ENCODE measurements around the gene GAGE12E.
"Not testable (repeated sequence)": the region's sequence is repeated elsewhere in the genome, so short reads cannot be mapped to it uniquely, and the experiment has no call there.

The GAGE12E gene, protein sequence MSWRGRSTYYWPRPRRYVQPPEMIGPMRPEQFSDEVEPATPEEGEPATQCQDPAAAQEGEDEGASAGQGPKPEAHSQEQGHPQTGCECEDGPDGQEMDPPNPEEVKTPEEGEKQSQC

GRCh38 chrX:49550989-49551388 is at the start of gene GAGE12E:
Gene GAGE12E (plus strand): TSS chrX:49551289. CDS start chrX:49552444, 1,155 bp downstream.
- not testable (repeated sequence) for DNase-seq (ENCODE audit: low spot score)

DNA sequence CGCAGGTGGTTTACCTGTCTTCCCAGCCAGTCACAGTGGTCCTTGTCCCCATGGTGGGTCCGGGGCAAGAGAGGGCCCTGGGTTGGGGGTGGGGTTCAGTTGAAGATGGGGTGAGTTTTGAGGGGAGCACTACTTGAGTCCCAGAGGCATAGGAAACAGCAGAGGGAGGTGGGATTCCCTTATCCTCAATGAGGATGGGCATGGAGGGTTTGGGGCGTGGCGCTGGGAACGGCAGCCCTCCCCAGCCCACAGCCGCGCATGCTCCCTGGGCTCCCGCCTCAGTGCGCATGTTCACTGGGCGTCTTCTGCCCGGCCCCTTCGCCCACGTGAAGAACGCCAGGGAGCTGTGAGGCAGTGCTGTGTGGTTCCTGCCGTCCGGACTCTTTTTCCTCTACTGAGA is 19.2 kb upstream of the GAGE12E start, which contains the start of gene GAGE12C:
TSS of gene GAGE12C (plus strand) at position 301 of the 400 bp plus-strand sequence. CDS start 1,155 bp downstream, outside the sequence.
- not testable (repeated sequence) for DNase-seq (ENCODE audit: low spot score)

DNA sequence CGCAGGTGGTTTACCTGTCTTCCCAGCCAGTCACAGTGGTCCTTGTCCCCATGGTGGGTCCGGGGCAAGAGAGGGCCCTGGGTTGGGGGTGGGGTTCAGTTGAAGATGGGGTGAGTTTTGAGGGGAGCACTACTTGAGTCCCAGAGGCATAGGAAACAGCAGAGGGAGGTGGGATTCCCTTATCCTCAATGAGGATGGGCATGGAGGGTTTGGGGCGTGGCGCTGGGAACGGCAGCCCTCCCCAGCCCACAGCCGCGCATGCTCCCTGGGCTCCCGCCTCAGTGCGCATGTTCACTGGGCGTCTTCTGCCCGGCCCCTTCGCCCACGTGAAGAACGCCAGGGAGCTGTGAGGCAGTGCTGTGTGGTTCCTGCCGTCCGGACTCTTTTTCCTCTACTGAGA is 9.7 kb upstream of the GAGE12E start, which contains the start of gene GAGE12D:
TSS of gene GAGE12D (plus strand) at position 301 of the 400 bp plus-strand sequence. CDS start 1,155 bp downstream, outside the sequence.
- not testable (repeated sequence) for DNase-seq (ENCODE audit: low spot score)

DNA sequence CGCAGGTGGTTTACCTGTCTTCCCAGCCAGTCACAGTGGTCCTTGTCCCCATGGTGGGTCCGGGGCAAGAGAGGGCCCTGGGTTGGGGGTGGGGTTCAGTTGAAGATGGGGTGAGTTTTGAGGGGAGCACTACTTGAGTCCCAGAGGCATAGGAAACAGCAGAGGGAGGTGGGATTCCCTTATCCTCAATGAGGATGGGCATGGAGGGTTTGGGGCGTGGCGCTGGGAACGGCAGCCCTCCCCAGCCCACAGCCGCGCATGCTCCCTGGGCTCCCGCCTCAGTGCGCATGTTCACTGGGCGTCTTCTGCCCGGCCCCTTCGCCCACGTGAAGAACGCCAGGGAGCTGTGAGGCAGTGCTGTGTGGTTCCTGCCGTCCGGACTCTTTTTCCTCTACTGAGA is 9.5 kb downstream of the GAGE12E start, which contains the start of gene GAGE12F:
TSS of gene GAGE12F (plus strand) at position 301 of the 400 bp plus-strand sequence. CDS start 1,155 bp downstream, outside the sequence.
- not testable (repeated sequence) for DNase-seq (ENCODE audit: low spot score)

DNA sequence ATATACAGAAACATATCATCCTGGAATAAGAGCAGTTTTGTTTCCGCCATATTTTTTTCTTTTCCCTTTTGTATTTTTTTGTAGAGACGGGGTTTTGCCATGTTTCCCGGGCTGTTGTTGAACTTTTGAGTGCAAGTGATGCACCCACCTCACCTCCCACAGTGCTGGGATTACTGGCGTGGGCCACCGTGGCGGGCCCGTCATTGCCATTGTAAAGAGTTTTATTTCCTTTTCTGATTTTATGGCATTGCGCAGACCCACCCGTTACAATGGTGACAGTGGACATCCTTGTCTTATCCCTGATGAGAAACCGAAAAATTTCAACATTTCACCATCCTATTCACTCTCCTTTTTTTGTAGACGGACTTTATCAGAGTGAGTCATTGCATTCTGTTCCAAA is 17.6 kb downstream of the GAGE12E start:
- DNase-seq (ENCODE audit: low spot score): not testable (repeated sequence)

DNA sequence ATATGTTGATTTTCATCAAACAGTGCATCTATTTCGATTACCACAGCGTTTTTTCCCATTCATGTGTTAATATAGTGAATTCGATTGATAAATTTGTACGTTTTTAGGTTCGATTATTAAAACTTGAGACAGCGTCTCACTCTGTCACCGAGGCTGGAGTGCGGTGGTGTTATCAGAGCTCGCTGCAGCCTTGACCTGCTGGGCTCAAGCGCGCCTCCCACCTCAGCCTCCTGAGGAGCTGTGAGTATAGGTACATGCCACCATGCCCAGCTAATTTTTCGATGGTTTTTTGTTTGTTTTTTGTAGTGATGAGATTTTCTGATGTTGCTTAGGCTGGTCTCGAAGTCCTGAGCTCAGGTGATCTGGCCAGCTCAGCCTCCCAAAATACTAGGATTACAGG is 18.1 kb downstream of the GAGE12E start:
- not testable (repeated sequence) for DNase-seq (ENCODE audit: low spot score)

DNA sequence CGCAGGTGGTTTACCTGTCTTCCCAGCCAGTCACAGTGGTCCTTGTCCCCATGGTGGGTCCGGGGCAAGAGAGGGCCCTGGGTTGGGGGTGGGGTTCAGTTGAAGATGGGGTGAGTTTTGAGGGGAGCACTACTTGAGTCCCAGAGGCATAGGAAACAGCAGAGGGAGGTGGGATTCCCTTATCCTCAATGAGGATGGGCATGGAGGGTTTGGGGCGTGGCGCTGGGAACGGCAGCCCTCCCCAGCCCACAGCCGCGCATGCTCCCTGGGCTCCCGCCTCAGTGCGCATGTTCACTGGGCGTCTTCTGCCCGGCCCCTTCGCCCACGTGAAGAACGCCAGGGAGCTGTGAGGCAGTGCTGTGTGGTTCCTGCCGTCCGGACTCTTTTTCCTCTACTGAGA is 19.0 kb downstream of the GAGE12E start, which contains the start of gene GAGE12G:
TSS of gene GAGE12G (plus strand) at position 301 of the 400 bp plus-strand sequence. CDS start 1,155 bp downstream, outside the sequence.
- DNase-seq (ENCODE audit: low spot score): not testable (repeated sequence)

- DNase-seq (ENCODE audit: low spot score): not testable (repeated sequence)
Measured at GRCh38 chrX:49579649-49580048, 28.6 kb downstream of the GAGE12E start, which contains the start of gene GAGE12H. Gene GAGE12H (plus strand): TSS chrX:49579949. CDS start chrX:49581104, 1,155 bp downstream.

DNA sequence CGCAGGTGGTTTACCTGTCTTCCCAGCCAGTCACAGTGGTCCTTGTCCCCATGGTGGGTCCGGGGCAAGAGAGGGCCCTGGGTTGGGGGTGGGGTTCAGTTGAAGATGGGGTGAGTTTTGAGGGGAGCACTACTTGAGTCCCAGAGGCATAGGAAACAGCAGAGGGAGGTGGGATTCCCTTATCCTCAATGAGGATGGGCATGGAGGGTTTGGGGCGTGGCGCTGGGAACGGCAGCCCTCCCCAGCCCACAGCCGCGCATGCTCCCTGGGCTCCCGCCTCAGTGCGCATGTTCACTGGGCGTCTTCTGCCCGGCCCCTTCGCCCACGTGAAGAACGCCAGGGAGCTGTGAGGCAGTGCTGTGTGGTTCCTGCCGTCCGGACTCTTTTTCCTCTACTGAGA is 38.1 kb downstream of the GAGE12E start, which contains the start of gene GAGE2A:
TSS of gene GAGE2A (plus strand) at position 301 of the 400 bp plus-strand sequence. CDS start 1,155 bp downstream, outside the sequence.
- DNase-seq (ENCODE audit: low spot score): not testable (repeated sequence)

- DNase-seq (ENCODE audit: low spot score): not testable (repeated sequence)
Measured at GRCh38 chrX:49589769-49590478, 38.8 kb downstream of the GAGE12E start.

GRCh38 chrX:49590488-49590887 is 39.4 kb downstream of the GAGE12E start:
- DNase-seq (ENCODE audit: low spot score): not testable (repeated sequence)

DNA sequence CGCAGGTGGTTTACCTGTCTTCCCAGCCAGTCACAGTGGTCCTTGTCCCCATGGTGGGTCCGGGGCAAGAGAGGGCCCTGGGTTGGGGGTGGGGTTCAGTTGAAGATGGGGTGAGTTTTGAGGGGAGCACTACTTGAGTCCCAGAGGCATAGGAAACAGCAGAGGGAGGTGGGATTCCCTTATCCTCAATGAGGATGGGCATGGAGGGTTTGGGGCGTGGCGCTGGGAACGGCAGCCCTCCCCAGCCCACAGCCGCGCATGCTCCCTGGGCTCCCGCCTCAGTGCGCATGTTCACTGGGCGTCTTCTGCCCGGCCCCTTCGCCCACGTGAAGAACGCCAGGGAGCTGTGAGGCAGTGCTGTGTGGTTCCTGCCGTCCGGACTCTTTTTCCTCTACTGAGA is 47.6 kb downstream of the GAGE12E start, which contains the start of gene GAGE1:
TSS of gene GAGE1 (plus strand) at position 301 of the 400 bp plus-strand sequence. CDS start 1,155 bp downstream, outside the sequence.
- DNase-seq (ENCODE audit: low spot score): not testable (repeated sequence)

All from hematopoietic multipotent progenitor cell treated with erythropoietin and hydrocortisone succinate and interleukin-3 and kit ligand, for 15 days (in vitro differentiated cells).